ENCODE measurements around the gene CCDC88C.

CCDC88C gene

DNA sequence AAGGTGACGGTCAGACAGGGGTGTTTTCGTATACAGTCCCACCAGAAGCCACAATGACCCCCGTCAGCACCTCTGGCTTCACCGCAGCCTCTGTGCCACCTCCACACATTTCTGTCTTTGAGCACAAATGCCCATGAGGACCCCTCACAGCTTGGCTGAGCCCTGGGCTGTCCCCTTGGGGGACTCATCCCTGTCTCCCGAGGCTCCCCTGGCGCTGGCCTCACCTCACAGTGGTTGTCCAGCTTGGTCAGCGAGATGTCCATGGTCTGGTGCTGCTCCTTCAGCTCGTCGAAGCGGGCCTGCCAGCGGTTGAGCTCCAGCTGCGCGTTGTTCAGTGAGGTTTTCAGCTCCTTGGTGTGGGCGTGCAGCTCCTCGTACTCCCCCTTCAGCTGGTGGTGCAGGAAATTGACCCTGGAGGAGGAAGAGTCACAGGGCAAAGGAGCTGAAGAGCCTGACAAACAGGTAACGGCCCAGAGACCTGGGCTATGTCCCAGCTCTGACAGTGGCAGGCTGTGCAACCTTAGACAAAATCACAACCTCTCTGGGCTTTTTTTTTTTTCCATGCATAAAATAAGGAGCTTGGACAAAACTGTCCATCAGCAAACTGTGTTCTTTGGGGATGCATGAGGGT, 120.4 kb downstream of the CCDC88C start:
- no peak for DNase-seq (ENCODE audit: insufficient read length, low spot score)
- no peak for FAIRE-seq

DNA sequence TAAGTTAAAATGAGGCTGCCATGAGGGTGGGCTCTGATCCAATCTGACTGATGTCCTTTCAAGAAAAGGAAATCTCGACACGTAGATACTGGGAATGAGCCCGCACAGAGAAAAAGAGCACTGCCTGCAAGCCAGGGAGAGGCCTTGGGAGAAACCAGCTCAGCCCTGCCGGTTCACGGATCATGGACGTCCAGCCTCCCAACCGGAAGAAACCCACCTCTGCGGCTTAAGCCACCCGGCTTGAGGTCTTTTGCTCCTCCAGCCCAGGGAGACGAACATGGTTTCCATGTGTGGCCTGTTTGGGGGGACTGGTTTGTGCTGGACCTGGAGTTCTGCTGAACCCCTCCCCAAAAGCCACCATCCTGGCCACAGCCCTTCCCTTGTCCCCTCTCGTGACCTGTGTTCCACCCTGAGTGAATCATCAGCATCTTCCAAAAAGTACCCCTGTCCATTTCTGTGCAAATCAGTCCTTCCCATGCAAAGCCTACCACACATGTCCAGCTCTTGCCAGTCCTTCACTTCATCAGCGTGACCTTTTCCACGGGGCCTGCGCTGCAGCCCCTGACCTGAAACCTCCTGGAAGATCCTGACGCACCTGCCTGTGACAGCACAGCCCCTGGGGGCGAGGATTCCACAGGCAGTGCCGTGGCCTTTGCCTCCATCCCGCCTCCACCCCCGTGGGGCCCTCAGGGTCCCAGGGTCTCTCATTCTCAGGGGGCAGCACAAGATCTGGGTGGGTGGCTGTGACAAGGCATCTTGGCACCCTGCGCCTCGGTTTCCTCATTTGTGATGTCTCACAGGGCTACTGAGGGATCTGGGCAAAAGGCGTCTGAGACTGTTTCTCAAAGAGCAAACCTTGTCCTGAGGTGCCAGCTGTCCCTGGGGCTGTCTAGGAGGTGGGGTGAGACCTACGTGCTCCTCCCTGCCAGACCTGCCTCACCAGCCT, 121.5 kb downstream of the CCDC88C start:
- no peak for FAIRE-seq
- DNase-seq (ENCODE audit: insufficient read length, low spot score): no peak

DNA sequence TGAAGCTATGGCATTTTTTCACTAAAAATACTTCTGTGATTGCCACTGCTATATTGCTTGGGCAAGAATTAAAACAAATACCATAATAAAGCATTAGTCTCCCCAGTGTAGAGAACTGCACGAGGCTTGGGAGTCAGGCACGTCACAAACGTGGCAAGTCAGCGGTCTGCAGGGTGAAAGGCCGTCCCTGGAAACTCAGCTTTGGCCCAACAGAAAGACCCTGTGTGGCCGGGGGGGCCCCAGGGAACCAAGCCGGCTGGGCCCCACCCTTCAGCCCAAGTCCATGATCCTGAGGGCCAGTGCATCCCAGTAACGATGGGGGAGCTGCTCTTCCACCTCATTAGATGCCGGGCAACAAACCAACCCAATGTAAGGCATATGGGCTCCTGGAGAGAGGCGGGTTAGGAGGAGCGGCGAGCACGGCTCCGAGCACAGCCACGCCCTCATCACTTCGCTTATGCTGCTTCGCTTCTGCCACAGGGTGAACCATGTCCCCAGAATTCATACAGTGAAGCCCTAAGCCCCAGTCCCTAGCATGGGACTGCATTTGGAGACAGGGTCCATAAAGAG, 122.3 kb downstream of the CCDC88C start:
- DNase-seq (ENCODE audit: insufficient read length, low spot score): no peak
- no peak for FAIRE-seq

- FAIRE-seq: no peak
- no peak for DNase-seq (ENCODE audit: insufficient read length, low spot score)
Measured at GRCh38 chr14:91294153-91294552, 123.5 kb downstream of the CCDC88C start.

GRCh38 chr14:91293281-91293680, 124.3 kb downstream of the CCDC88C start:
- DNase-seq (ENCODE audit: insufficient read length, low spot score) (no peak), FAIRE-seq (no peak)

DNA sequence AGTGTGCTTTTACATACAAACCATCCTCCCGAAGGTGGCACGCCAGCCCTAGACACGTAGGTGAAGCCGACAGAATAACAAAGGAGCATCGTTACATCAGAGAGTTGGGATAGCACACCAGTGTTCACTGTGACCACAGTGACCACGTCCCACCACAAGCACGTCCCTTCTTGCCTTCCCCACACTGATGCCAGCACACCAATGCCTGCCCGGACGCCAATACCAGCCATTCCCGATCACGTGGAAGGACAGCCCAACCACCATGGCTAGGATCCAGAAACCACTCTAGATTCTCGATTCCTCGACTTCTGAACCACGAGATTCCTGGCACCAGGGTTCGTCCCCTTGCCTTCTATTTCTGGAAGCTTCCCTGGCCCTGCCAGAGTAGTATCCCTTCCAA, 125.1 kb downstream of the CCDC88C start:
- no peak for DNase-seq (ENCODE audit: insufficient read length, low spot score)
- FAIRE-seq: no peak

- DNase-seq (ENCODE audit: insufficient read length, low spot score): no peak
- FAIRE-seq: no peak
Measured at GRCh38 chr14:91291786-91292405, 125.7 kb downstream of the CCDC88C start.

DNA sequence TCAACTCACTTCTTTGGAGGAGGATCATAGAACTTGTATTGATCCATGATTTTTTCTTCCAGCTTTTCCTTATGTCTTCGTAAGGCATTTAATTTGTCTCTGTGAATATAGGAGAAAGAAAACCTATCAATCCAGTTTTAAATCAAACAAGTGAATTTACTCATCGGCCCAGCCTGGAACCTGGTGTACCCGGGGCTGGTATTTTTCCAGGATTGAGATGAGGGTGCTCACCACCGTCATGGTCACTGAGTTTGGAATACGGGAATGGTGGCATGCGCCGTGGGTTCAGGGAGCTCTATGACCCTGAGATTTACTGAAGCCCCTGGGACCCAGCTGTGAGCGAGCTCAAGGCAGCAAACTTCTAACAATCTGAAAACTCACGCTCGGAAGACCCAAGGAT, 126.6 kb downstream of the CCDC88C start:
- no peak for DNase-seq (ENCODE audit: insufficient read length, low spot score)
- no peak for FAIRE-seq

- FAIRE-seq (no peak), DNase-seq (ENCODE audit: insufficient read length, low spot score) (no peak)
Measured at GRCh38 chr14:91289464-91289863, 128.2 kb downstream of the CCDC88C start.

GRCh38 chr14:91288876-91289275, 128.7 kb downstream of the CCDC88C start:
- no peak for DNase-seq (ENCODE audit: insufficient read length, low spot score)
- FAIRE-seq: no peak

- DNase-seq (ENCODE audit: insufficient read length, low spot score): peak; percentile 73
- peak; percentile 96 for FAIRE-seq
Measured at GRCh38 chr14:91286530-91286937, 131.1 kb downstream of the CCDC88C start.

DNA sequence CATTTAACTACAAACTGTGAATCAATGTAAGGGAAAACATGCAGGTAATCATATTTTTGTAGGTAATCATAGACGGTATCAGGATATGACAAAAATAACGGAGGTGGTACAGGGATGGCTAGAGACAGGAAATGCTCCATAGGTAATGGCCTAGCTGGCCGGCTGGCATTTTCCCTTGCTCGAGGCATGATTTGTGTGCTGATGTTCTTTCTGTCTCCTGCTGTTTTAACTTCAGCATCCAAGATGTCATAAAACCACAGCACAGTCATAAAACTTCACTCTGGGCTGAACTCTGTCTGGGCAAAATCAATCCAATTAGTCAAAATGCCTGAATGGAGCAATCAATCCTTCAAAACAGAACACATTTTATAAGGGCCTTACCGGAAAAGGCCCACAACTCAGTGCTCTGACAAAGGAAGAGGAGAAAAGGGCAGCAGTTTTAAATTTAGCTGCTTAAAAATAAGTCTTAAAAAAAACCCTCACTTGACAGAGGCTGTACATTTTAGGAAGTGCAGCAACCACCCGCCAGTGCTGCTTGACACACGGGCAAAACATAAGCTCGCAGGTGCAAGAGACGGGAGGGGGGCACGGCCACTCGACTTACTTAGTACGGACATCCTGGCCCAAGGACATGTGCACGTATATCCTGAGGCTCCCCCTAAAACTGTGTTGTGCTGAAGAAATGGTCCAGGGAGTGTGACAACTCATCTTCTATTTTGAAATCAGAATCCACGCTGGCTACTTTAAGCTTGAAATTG, 132.7 kb downstream of the CCDC88C start:
- peak; percentile 21 for FAIRE-seq
- no peak for DNase-seq (ENCODE audit: insufficient read length, low spot score)

- FAIRE-seq (no peak), DNase-seq (ENCODE audit: insufficient read length, low spot score) (no peak)
Measured at GRCh38 chr14:91284146-91284790, 133.4 kb downstream of the CCDC88C start.

DNA sequence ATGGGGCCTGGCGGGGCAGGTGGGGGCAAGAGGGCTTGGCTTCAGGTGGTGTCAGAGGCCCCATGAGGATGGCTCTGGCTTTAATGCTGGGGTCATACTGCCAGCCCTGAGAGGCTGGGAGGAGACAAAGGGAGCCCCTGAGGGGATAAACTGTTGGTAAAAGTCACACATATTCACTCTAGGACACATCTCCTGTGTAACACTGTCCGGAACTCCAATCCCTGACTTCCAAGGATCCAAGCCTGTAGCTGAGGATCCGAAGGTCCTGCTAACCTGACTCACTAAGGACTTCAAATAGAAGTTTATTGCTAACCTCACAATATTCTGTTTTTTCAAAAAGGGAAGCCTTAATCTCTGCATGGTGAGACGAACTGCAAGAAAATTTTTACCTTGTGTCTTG, 134.0 kb downstream of the CCDC88C start:
- no peak for FAIRE-seq
- no peak for DNase-seq (ENCODE audit: insufficient read length, low spot score)

GRCh38 chr14:91282954-91283645, 134.5 kb downstream of the CCDC88C start:
- FAIRE-seq: no peak

GRCh38 chr14:91281346-91281745, 136.3 kb downstream of the CCDC88C start:
- DNase-seq (ENCODE audit: insufficient read length, low spot score) (no peak), FAIRE-seq (no peak)

More at GRCh38 chr14:91282954-91283645, 134.5 kb downstream of the CCDC88C start:
- DNase-seq (ENCODE audit: insufficient read length, low spot score): no peak

- no peak for DNase-seq (ENCODE audit: insufficient read length, low spot score)
- no peak for FAIRE-seq
Measured at GRCh38 chr14:91280129-91280528, 137.5 kb downstream of the CCDC88C start.

DNA sequence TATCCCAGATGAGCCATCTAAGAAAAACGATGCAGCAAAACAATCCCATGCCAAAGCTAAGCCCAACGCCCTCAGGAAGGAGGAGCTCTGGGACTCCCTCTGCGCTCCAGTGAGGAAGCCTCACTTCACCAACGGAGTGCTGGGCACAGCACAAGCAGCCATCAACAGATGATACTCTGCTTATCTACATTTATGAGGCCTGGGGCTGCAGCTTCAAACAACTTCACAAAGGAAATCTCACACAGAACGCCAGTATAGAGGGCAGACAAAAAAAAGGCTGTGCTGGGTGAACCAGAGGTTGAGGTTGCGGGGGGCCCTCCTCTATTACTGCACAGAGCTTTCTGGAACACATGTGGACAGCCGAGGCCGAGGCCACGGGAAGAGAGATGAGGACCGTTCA, 138.3 kb downstream of the CCDC88C start:
- DNase-seq (ENCODE audit: insufficient read length, low spot score) (no peak), FAIRE-seq (no peak)

DNA sequence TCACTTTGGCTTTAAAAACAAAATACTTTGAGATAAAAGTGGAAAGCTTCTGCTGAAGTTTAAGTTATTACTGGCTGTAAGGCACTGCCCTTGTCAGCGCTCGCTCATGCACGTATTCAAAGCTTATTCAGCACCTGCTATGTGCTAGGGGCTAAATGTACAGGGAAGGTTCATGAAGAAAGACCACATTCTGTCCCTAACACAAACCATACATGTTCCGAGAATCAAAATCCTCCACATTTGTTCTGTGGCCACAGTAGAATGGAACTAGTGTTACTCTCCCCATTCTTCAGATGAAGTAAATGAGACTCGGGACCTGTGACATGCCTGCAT, 139.3 kb downstream of the CCDC88C start:
- DNase-seq (ENCODE audit: insufficient read length, low spot score) (no peak), FAIRE-seq (no peak)

All from GM19239 (cell line).